ENCODE results near the gene STAG3. TPM values are rescaled to one million over a fixed set of nuclear protein-coding genes. Genes with fewer than 3 reads are reported as not detected.

STAG3 gene
- total and polyA plus RNA-seq, 9 of the 15 experiments (the other 6 are each of a cell fraction or from before 2014, with no cell fraction given) = 0.54 to 2.5 (median 1.7) TPM

GRCh38 chr7:100157334-100158228 lies 20.1 kb upstream of the STAG3 start (continued):
- peak; percentile 78; the same call in 1 of the 2 replicates for TF ChIP-seq HDGF (IDR thresholded peaks at IDR 0.05)
- TF ChIP-seq CTBP1 (IDR thresholded peaks at IDR 0.05; ENCODE audit: borderline replicate concordance) = peak; percentile 81
- peak; percentile 72; the same call in 1 of the 2 replicates for TF ChIP-seq ZNF224 (CRISPR knock-in tag; IDR thresholded peaks at IDR 0.05)
- TF ChIP-seq SRSF9 (IDR thresholded peaks at IDR 0.05; ENCODE audit: borderline replicate concordance, low read depth, low read length) = no peak
- no peak for TF ChIP-seq KHSRP (IDR thresholded peaks at IDR 0.05)
- TF ChIP-seq, protein P1, sequence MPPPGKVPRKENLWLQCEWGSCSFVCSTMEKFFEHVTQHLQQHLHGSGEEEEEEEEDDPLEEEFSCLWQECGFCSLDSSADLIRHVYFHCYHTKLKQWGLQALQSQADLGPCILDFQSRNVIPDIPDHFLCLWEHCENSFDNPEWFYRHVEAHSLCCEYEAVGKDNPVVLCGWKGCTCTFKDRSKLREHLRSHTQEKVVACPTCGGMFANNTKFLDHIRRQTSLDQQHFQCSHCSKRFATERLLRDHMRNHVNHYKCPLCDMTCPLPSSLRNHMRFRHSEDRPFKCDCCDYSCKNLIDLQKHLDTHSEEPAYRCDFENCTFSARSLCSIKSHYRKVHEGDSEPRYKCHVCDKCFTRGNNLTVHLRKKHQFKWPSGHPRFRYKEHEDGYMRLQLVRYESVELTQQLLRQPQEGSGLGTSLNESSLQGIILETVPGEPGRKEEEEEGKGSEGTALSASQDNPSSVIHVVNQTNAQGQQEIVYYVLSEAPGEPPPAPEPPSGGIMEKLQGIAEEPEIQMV (tag; conservative IDR thresholded peaks at IDR 0.05; ENCODE audit: low read depth) = no peak
- peak in 1 of 2 experiments; percentile 91; a peak in 3 of 4 replicates for TF ChIP-seq MAZ (CRISPR knock-in tag; conservative IDR thresholded peaks at IDR 0.05 in 1 of 2, IDR thresholded peaks at IDR 0.05 in 1 of 2)
- no peak for TF ChIP-seq RBBP5 (IDR thresholded peaks at IDR 0.05; ENCODE audit: borderline replicate concordance, insufficient read depth, low read length, poor library complexity, severe bottlenecking)
- TF ChIP-seq, protein P2, sequence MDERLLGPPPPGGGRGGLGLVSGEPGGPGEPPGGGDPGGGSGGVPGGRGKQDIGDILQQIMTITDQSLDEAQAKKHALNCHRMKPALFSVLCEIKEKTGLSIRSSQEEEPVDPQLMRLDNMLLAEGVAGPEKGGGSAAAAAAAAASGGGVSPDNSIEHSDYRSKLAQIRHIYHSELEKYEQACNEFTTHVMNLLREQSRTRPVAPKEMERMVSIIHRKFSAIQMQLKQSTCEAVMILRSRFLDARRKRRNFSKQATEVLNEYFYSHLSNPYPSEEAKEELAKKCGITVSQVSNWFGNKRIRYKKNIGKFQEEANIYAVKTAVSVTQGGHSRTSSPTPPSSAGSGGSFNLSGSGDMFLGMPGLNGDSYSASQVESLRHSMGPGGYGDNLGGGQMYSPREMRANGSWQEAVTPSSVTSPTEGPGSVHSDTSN (CRISPR knock-in tag; IDR thresholded peaks at IDR 0.05; ENCODE audit: low read depth) = no peak
- TF ChIP-seq, protein P2 (tag; conservative IDR thresholded peaks at IDR 0.05; ENCODE audit: low read depth) = peak; percentile 44; the same call in 1 of the 2 replicates
- peak; percentile 77 for TF ChIP-seq CEBPB (tag; IDR thresholded peaks at IDR 0.05)
- TF ChIP-seq, protein P3, sequence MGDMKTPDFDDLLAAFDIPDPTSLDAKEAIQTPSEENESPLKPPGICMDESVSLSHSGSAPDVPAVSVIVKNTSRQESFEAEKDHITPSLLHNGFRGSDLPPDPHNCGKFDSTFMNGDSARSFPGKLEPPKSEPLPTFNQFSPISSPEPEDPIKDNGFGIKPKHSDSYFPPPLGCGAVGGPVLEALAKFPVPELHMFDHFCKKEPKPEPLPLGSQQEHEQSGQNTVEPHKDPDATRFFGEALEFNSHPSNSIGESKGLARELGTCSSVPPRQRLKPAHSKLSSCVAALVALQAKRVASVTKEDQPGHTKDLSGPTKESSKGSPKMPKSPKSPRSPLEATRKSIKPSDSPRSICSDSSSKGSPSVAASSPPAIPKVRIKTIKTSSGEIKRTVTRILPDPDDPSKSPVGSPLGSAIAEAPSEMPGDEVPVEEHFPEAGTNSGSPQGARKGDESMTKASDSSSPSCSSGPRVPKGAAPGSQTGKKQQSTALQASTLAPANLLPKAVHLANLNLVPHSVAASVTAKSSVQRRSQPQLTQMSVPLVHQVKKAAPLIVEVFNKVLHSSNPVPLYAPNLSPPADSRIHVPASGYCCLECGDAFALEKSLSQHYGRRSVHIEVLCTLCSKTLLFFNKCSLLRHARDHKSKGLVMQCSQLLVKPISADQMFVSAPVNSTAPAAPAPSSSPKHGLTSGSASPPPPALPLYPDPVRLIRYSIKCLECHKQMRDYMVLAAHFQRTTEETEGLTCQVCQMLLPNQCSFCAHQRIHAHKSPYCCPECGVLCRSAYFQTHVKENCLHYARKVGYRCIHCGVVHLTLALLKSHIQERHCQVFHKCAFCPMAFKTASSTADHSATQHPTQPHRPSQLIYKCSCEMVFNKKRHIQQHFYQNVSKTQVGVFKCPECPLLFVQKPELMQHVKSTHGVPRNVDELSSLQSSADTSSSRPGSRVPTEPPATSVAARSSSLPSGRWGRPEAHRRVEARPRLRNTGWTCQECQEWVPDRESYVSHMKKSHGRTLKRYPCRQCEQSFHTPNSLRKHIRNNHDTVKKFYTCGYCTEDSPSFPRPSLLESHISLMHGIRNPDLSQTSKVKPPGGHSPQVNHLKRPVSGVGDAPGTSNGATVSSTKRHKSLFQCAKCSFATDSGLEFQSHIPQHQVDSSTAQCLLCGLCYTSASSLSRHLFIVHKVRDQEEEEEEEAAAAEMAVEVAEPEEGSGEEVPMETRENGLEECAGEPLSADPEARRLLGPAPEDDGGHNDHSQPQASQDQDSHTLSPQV (IDR thresholded peaks at IDR 0.05) = peak; percentile 18
- no peak for TF ChIP-seq FOXJ3 (CRISPR knock-in tag; IDR thresholded peaks at IDR 0.05)
- TF ChIP-seq ZNF23 (CRISPR knock-in tag; IDR thresholded peaks at IDR 0.05) = no peak
- TF ChIP-seq MBD2 (IDR thresholded peaks at IDR 0.05; ENCODE audit: borderline replicate concordance, low read depth) = 0 out of 2 replicates have a peak, but pooled peaks have one; percentile 18
- TF ChIP-seq HDAC1 (IDR thresholded peaks at IDR 0.05) = peak in 1 of 2 experiments; percentile 51; a peak in 1 of 4 replicates
- no peak for TF ChIP-seq HEY1 (CRISPR knock-in tag; IDR thresholded peaks at IDR 0.05; ENCODE audit: borderline replicate concordance)
- TF ChIP-seq POLR2G (IDR thresholded peaks at IDR 0.05; ENCODE audit: low read depth, low read length) = 0 out of 2 replicates have a peak, but pooled peaks have one; percentile 18
- peak; percentile 46 for TF ChIP-seq KDM5B (IDR thresholded peaks at IDR 0.05; ENCODE audit: insufficient replicate concordance, low read depth, low read length)

Data from K562 (cell line).